Inferior parietal cortex (tissue), 1 donor: Measurements from ENCODE around the gene PSMB4.

Experiments used
- DNase-seq: peaks from one replicate; pipeline ENCODE4 v3.0.0-alpha.2; 2016; ENCODE audit errors: extremely low spot score

PSMB4 gene

GRCh38 chr1:151443846-151444782 is 44.7 kb downstream of the PSMB4 start:
- DNase-seq = peak; percentile 80

- no peak for DNase-seq
Observed at GRCh38 chr1:151444783-151445177, 45.4 kb downstream of the PSMB4 start.

- no peak for DNase-seq
Observed at GRCh38 chr1:151447696-151448095, 48.3 kb downstream of the PSMB4 start.
